Hippocampal formation (tissue), 2 donors: ENCODE results near the gene PTPRN2.
"Not testable (repeated sequence)": the region's sequence is repeated elsewhere in the genome, so short reads cannot be mapped to it uniquely, and the experiment has no call there.

Experiments used
- DNase-seq, 2 donors: peaks; one replicate each; lab custom pipeline; 2025; lab: John Stamatoyannopoulos, UW

The PTPRN2 gene

DNA sequence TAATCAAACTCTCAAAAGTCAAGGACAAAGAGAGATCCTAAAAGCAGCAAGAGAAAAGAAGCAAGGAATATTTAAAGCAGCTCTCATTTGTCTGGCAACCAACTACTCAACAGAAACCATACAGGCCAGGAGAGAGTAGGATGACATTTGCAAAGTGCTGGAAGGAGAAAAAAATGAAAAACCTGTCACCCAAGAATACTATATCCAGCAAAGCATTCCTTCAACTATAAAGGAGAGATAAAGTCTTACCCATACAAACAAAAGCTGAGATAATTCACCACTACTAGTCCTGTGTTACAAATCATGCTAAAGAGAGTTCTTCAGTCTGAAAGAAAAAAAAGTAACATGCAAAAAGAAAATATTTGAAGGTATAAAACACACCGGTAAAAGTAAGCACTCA, 357.7 kb downstream of the PTPRN2 start:
- no peak for DNase-seq

DNA sequence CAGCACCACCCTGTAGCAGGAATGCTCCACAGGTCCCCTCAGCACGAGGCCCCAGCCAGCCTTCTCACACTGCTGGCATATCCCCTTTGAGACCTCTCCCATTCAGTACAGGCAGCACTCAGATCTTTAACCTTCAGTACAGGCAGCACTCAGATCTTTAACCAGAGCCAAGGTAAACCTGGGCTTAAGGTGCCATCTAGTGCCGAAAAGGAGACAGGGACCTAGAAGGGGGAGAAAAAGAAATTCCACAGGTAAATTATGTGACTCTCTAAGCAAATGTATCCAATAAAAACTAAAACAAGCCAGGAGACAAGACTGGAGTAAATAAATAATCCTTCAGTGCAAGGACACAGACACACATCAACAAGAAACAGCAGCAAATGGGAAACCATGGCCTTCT, 358.6 kb downstream of the PTPRN2 start:
- DNase-seq = no peak

DNA sequence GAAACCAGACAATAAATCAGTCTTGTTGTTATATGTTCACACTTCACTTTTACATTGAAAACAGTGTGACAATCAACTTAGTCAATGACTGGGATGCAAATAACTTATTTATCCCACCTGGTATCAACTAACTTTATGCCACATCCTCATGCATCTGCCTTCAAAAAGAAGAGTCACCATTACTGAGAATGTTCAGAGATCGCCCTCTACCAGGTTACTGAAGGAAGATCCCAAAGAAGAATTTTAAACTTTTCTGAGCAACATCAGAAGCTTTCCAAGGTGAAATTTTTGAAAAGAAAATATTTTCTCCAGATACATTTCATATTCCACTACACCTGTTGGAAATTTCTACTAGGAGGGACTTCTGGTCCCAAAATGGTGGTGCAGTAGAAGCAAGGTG, 359.5 kb downstream of the PTPRN2 start:
- no peak for DNase-seq

DNA sequence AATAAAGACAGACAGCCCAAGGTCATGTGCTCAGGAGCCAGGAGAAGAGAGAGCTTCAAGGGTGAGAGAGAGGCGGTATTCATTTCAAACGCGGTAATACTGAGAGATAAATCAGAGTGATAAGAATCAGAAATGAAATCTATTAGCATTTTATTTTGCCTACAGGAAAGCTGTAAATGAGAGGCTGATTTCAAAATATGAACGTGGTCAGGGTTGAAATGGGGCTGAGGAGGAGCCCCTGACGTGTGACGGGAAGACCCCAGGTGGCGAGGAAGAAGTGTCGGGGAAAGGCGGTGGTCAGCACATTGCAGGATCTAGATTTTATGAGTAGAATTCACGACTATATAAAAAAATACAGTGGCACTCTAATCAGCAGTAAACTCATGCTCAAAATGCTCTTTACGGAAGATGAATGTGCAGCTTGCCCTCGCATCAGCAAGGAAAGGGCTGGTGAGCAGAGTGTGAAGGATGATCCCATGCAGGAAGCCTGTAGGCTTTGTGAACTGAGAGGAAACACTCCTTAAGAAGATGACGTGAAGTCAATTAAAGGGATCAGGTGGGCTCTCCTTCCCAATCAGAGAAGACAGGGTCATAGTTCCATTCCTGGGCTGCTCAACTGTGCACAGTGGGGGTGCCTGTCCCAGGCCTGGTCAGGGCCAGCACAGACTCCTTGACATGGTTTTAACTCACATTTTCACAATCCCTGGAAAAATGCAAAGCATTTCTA, 360.2 kb downstream of the PTPRN2 start:
- DNase-seq = no peak

DNA sequence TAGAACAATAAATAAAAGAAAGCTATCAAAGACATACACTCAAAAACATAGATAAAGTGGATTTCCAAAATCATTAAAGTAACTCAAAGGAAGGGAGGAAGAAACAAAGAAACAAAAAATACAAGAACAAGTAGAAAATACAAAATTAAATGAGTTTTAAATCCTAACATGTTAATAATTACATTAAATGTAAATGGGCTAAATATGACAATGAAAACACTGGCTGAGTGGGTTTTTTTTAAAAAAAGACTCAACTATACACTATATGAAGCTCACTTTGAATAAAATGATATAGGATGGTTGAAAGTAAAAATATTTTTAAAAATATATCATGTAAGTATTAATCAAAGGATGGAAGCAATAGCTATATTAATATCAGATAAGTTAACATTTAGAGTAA, 371.4 kb downstream of the PTPRN2 start:
- no peak for DNase-seq

DNA sequence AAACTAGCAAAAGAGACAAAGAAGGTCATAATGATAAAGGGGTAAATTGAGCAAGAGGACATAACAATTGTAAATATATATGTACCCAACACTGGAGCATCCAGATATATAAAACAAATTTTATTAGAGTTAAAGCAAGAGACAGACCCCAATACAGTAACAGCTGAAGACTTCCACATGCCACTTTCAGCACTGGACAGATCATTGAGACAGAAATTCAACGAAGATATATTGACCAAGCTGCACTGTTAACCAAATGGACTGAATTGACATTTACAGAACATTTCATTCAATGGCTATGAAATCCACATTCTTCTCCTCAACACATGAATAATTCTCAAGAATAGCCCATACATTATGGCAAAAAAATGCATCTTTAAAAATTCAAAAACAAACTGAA, 378.2 kb downstream of the PTPRN2 start:
- DNase-seq = no peak

DNA sequence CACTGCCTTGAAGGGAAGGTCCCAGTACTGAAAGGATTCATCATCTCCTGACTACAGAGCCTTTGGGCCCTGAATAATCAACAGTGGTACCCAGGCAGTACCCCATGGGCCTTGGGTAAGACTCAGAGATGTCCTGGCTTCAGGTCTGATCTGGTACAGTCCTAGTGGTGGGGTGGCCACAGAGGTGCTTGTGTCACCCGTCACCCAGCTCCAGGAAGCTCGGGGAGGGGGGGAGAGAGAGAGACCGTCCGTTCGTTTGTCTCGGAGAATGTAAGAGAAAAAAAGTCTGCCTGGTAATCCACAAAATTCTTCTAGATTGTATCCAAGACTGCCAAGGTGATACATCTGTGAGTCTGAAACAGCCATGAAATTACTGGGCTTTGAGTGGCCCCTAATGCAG, 381.3 kb downstream of the PTPRN2 start:
- no peak for DNase-seq

DNA sequence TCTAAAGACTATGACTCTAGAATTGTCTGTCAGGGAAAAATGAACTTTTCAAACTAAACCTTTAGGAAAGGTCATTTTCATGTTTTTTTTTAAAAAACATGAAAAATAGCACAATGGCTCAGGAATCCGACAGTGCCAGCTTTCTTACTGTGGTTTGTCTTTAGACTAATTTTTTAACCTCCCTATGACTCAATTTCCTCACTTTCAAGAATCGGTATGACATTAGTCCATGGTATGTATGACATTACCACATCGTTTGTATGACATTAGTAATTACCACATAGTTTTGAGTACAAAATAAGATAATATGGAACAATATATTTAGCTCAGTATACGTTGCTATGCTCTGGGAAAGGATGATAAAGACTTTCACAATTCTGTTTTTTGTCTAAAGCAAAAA, 383.2 kb downstream of the PTPRN2 start:
- no peak for DNase-seq

DNA sequence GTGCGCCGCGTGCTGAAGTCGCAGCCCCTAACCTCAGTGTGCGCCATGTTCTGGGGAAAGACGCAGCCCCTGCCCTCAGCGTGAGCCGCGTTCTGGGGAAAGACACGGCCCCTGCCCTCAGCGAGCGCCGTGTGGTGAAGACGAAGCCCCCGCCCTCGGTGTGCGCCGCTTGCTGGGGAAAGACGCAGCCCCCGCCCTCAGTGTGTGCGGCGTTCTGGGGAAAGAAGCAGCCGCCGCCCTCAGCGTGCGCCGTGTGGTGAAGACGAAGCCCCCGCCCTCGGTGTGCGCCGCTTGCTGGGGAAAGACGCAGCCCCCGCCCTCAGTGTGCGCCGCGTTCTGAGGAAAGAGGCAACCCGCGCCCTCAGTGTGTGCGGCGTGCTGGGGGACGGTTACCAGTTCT, 383.7 kb downstream of the PTPRN2 start:
- not testable (repeated sequence) for DNase-seq

DNA sequence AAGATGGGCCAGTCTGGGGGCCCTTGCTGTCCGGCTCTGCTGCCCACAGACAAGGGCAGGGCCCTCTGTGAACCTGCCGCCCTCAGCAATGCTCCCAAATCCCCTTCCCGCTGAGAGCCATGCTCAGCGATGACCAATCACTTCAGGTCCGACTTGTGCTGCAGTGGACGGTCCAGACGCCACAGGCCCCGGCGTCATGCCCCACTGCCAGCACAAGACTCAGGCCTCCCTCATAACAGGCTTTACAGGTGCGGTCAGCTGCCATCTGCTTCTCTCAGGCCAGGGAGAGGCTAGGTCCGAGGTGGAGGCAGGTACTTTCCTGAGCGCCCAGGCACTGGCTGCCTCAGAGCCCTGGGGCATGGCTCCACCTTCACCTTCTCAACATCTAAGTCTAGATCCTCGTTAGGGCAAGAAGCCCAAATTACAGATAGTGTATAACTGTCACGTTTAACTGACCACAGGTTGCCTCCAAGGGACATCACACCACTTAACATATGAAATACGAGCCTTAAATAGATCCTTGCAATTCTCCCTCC, 393.2 kb downstream of the PTPRN2 start:
- no peak for DNase-seq

- DNase-seq = no peak
Measured at GRCh38 chr7:158193446-158193845, 394.2 kb downstream of the PTPRN2 start.

GRCh38 chr7:158192956-158193355, 394.7 kb downstream of the PTPRN2 start:
- DNase-seq = no peak

- no peak for DNase-seq
Measured at GRCh38 chr7:158192184-158192835, 395.3 kb downstream of the PTPRN2 start.

DNA sequence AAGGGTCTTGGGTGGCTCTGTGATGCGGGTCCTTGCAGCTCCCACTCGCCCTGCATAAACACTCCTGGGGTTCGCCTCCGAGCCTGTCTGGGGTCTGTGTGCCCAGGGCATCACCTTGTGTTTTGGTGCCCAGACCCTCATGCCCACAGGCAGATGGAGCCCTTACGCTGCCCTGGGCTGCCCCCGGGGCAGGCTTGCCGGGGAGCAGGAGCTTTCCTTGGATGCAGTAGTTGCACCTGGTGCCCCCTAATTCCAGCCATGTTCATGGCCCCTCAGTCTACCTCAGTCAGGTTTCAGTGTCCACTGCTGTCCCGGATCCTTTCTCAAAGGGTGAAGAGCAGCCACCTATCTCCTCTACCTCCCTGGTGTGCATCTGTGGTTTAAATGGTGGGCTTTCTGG, 396.0 kb downstream of the PTPRN2 start:
- no peak for DNase-seq

DNA sequence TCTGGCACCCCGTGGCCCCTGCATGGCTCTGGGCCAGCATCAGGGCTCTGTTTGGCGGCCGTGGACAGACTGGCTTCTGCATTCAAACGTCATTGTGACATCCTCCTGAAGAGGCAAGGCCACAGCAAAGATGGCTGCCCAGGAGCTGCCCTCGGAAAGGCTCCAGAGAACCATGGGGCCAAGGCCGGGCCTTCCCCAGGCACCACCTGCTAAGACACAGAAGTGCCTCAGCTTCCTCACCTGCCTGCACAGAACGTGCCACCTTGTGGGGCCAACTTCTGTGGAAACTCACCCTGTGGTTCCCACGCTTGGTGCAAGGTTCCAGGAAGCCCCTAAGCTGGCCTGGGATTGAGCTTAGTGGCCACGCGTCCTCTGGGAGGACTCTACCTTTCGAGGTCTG, 396.9 kb downstream of the PTPRN2 start:
- no peak for DNase-seq

- DNase-seq = no peak
Measured at GRCh38 chr7:158188676-158189075, 398.9 kb downstream of the PTPRN2 start.

GRCh38 chr7:158187694-158187994, 400.0 kb downstream of the PTPRN2 start:
- no peak for DNase-seq

- DNase-seq = no peak
Measured at GRCh38 chr7:158186864-158187693, 400.5 kb downstream of the PTPRN2 start.

DNA sequence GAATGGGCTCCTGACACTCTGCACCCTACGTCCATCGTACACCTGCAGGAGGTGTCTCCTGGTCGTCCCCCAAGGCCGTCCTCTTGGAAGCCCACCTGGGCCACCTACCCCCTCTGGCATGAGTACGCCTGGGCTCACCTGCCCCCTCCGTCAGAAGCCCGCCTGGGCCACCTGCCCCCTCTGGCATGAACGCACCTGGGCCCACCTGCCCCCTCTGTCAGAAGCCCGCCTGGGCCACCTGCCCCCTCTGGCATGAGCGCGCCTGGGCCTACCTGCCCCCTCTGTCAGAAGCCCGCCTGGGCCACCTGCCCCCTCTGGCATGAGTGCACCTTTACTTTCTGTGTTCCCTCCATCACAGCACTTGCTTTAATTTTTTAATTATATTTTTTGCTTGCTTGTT, 401.2 kb downstream of the PTPRN2 start:
- DNase-seq = no peak

DNA sequence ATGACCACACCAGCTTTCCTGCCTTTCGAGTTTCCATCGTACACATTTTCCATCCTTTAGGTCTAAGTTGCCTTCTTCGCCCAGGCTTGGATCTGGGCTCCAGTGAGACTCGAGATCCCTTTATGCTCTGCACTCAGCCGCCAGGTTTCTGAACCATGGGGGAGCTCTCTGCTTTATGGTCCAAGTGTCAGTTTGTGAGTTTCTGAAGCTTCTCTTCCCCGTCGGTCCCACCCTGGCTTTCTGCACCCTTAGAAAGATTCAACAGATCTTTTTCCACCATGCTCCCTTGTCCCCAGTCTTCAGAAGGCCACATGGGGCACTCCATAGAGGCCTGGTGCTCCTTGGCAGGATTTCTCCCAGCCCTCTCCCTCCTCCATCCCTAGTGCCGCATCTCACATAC, 402.0 kb downstream of the PTPRN2 start:
- no peak for DNase-seq

- no peak for DNase-seq
Measured at GRCh38 chr7:158183431-158183830, 404.2 kb downstream of the PTPRN2 start.

DNA sequence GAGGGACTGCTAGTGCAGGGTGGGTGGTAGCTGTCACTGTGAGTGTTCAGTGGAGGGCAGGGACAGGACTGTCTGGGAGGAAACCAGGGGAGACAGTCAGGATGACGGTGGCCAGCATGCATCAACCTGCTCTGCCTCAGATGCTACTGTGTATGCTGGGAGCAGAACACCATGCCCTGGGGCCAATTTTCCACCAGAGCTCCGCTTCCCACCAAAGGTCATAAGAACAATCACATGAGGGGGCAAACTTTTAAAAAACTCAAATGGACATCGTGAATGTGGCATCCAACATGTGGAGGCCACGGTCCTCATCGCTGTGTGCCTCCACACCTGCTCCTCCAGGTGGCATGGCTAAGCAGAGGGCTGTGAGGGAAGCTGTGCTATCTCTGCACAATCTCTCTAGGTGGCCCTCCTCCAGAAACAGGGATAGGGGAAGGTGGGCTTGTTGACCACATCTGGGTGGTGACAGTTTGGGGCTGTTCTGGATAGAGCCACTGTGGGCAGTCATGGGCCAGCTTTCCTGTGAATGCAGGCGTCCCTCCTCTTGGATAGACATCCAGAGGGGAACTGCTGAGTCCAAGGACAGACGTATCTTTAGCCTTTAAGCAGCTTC, 411.0 kb downstream of the PTPRN2 start:
- DNase-seq = no peak
